Glutamatergic neuron (in vitro differentiated cells): ENCODE measurements around the gene BCL2L11. TPM values are rescaled to one million over a fixed set of nuclear protein-coding genes. Genes with fewer than 3 reads are reported as not detected.
"Not testable (repeated sequence)": the region's sequence is repeated elsewhere in the genome, so short reads cannot be mapped to it uniquely, and the experiment has no call there.

Experiments used
- DNase-seq: peaks from one replicate; pipeline ENCODE4 v3.0.0; 2022
- H3K27ac Mint-ChIP-seq: one replicate; pipeline ENCODE4 v1.8.0; 2020; ENCODE audit warnings: mild to moderate bottlenecking, mixed read lengths, inconsistent platforms; ENCODE audit not compliant: unreplicated experiment
- H3K27me3 Mint-ChIP-seq: one replicate; pipeline ENCODE4 v1.8.0; 2020; ENCODE audit warnings: mild to moderate bottlenecking, moderate library complexity, mixed read lengths, inconsistent platforms; ENCODE audit not compliant: unreplicated experiment
- H3K36me3 Mint-ChIP-seq: one replicate; pipeline ENCODE4 v1.8.0; 2020; ENCODE audit warnings: mild to moderate bottlenecking, mixed read lengths, inconsistent platforms; ENCODE audit not compliant: unreplicated experiment
- H3K4me1 Mint-ChIP-seq: one replicate; pipeline ENCODE4 v1.8.0; 2020; ENCODE audit warnings: mild to moderate bottlenecking, low read depth, mixed read lengths, inconsistent platforms; ENCODE audit not compliant: unreplicated experiment
- H3K4me3 Mint-ChIP-seq: one replicate; pipeline ENCODE4 v1.8.0; 2020; ENCODE audit warnings: mild to moderate bottlenecking, mixed read lengths, inconsistent platforms; ENCODE audit not compliant: unreplicated experiment
- H3K9me3 Mint-ChIP-seq: one replicate; pipeline ENCODE4 v1.8.0; 2020; ENCODE audit warnings: mild to moderate bottlenecking, moderate library complexity, mixed read lengths, inconsistent platforms; ENCODE audit not compliant: unreplicated experiment
- long read RNA-seq: library from polyadenylated mRNA; unstranded; transcript quantifications from one replicate; pipeline ENCODE4 v2.0.0, GENCODE V29; 2020; ENCODE audit not compliant: unreplicated experiment
- total RNA-seq: library from RNA; stranded (reverse); fragmentation: NEBNext Ultra II Directional; extraction: Animal tissue kit (Norgen Biotek cat#: 25700); gene quantifications from one replicate; pipeline ENCODE4 v1.2.1, GENCODE V29; 2021; ENCODE audit not compliant: unreplicated experiment
- TF ChIP-seq, protein P1 (sequence below): fragments of 200-600 bp; sonication (generic); IDR thresholded peaks from one replicate; pipeline ENCODE4 v1.5.0; 2021; ENCODE audit not compliant: partially characterized antibody, unreplicated experiment

BCL2L11 gene, protein sequence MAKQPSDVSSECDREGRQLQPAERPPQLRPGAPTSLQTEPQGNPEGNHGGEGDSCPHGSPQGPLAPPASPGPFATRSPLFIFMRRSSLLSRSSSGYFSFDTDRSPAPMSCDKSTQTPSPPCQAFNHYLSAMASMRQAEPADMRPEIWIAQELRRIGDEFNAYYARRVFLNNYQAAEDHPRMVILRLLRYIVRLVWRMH
- total RNA-seq: 20.0 TPM
- long read RNA-seq: 0 reads

- Mint-ChIP-seq H3K9me3 (peaks cover 12% of the 10 kb centered on the region), H3K27ac (no peak within 1 kb of the TSS), H3K27me3 (peaks cover 20% of the 10 kb centered on the region), H3K4me1 (peaks cover 10% of the 10 kb centered on the region), H3K4me3 (peak within 1 kb of the TSS; percentile 92), H3K36me3 (no peaks in the 10 kb centered on the region)
- TF ChIP-seq, protein P1, sequence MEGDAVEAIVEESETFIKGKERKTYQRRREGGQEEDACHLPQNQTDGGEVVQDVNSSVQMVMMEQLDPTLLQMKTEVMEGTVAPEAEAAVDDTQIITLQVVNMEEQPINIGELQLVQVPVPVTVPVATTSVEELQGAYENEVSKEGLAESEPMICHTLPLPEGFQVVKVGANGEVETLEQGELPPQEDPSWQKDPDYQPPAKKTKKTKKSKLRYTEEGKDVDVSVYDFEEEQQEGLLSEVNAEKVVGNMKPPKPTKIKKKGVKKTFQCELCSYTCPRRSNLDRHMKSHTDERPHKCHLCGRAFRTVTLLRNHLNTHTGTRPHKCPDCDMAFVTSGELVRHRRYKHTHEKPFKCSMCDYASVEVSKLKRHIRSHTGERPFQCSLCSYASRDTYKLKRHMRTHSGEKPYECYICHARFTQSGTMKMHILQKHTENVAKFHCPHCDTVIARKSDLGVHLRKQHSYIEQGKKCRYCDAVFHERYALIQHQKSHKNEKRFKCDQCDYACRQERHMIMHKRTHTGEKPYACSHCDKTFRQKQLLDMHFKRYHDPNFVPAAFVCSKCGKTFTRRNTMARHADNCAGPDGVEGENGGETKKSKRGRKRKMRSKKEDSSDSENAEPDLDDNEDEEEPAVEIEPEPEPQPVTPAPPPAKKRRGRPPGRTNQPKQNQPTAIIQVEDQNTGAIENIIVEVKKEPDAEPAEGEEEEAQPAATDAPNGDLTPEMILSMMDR: peak; percentile 20
- peak; percentile 90 for DNase-seq
Measured at GRCh38 chr2:111120253-111121027, at the start of gene BCL2L11. TSS of gene BCL2L11 (plus strand) at chr2:111120914. CDS start at chr2:111123746, 2,832 bp downstream.

- peaks cover 8% of the 10 kb centered on the region for H3K4me1 Mint-ChIP-seq
- H3K4me3 Mint-ChIP-seq: no peak overlapping the region
- H3K9me3 Mint-ChIP-seq: peaks cover 1% of the 10 kb centered on the region
- H3K36me3 Mint-ChIP-seq: peaks cover 12% of the 10 kb centered on the region
- no peaks in the 10 kb centered on the region for H3K27me3 Mint-ChIP-seq
- H3K27ac Mint-ChIP-seq: no peak overlapping the region
- DNase-seq: no peak
- TF ChIP-seq, protein P1: no peak
Measured at GRCh38 chr2:111071600-111072171, 49.0 kb upstream of the BCL2L11 start.

- DNase-seq: no peak
Measured at GRCh38 chr2:111072220-111072871, 48.4 kb upstream of the BCL2L11 start.

DNA sequence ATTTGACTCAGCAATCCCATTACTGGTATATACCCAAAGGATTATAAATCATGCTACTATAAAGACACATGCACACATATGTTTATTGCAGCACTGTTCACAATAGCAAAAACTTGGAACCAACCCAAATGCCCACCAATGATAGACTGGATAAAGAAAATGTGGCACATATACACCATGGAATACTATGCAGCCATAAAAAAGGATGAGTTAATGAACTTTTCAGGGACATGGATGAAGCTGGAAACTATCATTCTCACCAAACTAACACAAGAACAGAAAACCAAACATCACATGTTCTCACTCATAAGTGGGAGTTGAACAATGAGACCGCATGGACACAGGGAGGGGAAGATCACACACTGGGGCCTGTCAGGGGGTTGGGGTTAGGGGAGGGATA, 38.1 kb upstream of the BCL2L11 start:
- H3K27ac Mint-ChIP-seq, DNase-seq: not testable (repeated sequence)

More at GRCh38 chr2:111072220-111072871, 48.4 kb upstream of the BCL2L11 start:
- Mint-ChIP-seq H3K27me3 (no peaks in the 10 kb centered on the region), H3K4me3 (no peak overlapping the region), H3K4me1 (peaks cover 8% of the 10 kb centered on the region), H3K36me3 (peaks cover 15% of the 10 kb centered on the region), H3K27ac (no peak overlapping the region), H3K9me3 (peaks cover 1% of the 10 kb centered on the region)
- TF ChIP-seq, protein P1: no peak

GRCh38 chr2:111091811-111092211, 28.9 kb upstream of the BCL2L11 start:
- H3K27me3 Mint-ChIP-seq: no peaks in the 10 kb centered on the region
- TF ChIP-seq, protein P1: no peak
- no peak overlapping the region for H3K4me3 Mint-ChIP-seq
- no peaks in the 10 kb centered on the region for H3K4me1 Mint-ChIP-seq
- no peaks in the 10 kb centered on the region for H3K36me3 Mint-ChIP-seq
- no peak for DNase-seq
- no peak overlapping the region for H3K27ac Mint-ChIP-seq
- H3K9me3 Mint-ChIP-seq: no peaks in the 10 kb centered on the region

More for the DNA sequence above, 38.1 kb upstream of the BCL2L11 start:
- H3K36me3 Mint-ChIP-seq, H3K27me3 Mint-ChIP-seq, H3K4me3 Mint-ChIP-seq, H3K4me1 Mint-ChIP-seq, H3K9me3 Mint-ChIP-seq: not testable (repeated sequence)
